Lower leg skin (tissue), 4 donors: ENCODE results near the gene QPRT. TPM values are rescaled to one million over a fixed set of nuclear protein-coding genes. Genes with fewer than 3 reads are reported as not detected.

Source experiments
- DNase-seq, 2 donors: peaks; one replicate each; pipeline ENCODE4 v3.0.0-alpha.2; 2019; ENCODE audit warnings: low spot score in 2 of 2
- H3K4me3 ChIP-seq: fragments of 200-600 bp; sonication (generic); 2 replicates; pipeline ENCODE4 v1.5.1; 2017; ENCODE audit warnings: mild to moderate bottlenecking, low read depth; ENCODE audit not compliant: poor library complexity, severe bottlenecking
- POLR2A ChIP-seq, 2 donors: fragments of 450-650 bp; IDR thresholded peaks; one replicate each; pipeline ENCODE4 v1.6.1; 2016 to 2017; ENCODE audit warnings: antibody characterized with exemption in 2 of 2, mild to moderate bottlenecking in 1 of 2, moderate library complexity in 1 of 2
- WGBS, 2 donors: methylation state at CpG; one replicate each; pipeline ENCODE4 v1.1.5; 2018; 5-methylcytosine and 5-hydroxymethylcytosine counted together
- intact Hi-C: fragments of 100-400 bp; cut with DNase I; formaldehyde crosslinking; loops from one replicate; pipeline ENCODE4 v1.15.0; 2023; ENCODE audit warnings: low total_unique reads
- total RNA-seq, 4 donors: library from RNA; depleted of rRNA; stranded (reverse); fragments of >200 nt; gene quantifications; one replicate each; pipeline ENCODE4 v1.1.0, GENCODE V29; 2016
- TF ChIP-seq, protein P1 (sequence below), 3 donors: fragments of 450-650 bp; IDR thresholded peaks; one replicate each; pipeline ENCODE4 v1.5.1; 2016; ENCODE audit warnings: antibody characterized with exemption in 3 of 3, mild to moderate bottlenecking in 3 of 3, moderate library complexity in 2 of 3

Gene QPRT
- total RNA-seq, 4 donors from 2014 or later = 1.9 to 3.6 (median 2.7) TPM

DNA sequence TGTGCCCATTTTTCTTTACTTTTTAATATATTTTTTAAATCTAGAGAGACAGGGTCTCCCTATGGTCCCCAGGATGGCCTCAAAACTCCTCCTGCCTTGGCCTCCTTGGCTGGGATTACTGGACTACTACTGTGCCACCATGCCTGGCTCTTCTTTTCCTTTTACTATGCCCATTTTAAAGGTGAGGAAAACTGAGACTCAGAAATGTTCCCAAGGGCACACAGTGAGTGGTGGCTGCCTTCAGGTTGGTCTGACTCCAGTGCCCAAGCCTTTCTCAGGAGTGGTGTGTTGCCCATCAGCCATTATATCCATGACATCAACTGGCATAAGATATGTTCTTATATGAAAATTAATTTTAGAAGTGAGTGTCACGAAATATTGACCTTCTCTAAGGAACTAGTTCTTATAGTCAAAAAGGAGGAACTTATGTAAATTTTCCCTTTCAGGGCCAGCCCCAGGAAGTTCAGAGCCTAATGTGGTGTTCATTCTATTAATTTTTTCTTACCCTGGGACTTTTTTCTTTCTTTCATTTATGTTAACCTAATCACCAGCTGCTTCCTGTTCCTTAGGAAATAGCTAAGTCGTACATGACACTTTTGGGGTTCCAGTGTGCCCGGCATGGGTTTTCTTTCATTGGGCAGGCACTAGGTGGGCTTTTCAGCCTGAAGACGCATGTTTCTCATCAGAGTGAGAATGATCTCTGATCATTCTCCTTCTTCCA is 33.8 kb upstream of the QPRT start:
- H3K4me3 ChIP-seq = no peak overlapping the region
- 70 to 87% methylated on average over 4 of the region's 4 CpGs for WGBS, 2 donors
- intact Hi-C loops = no loop called here
- TF ChIP-seq, protein P1, sequence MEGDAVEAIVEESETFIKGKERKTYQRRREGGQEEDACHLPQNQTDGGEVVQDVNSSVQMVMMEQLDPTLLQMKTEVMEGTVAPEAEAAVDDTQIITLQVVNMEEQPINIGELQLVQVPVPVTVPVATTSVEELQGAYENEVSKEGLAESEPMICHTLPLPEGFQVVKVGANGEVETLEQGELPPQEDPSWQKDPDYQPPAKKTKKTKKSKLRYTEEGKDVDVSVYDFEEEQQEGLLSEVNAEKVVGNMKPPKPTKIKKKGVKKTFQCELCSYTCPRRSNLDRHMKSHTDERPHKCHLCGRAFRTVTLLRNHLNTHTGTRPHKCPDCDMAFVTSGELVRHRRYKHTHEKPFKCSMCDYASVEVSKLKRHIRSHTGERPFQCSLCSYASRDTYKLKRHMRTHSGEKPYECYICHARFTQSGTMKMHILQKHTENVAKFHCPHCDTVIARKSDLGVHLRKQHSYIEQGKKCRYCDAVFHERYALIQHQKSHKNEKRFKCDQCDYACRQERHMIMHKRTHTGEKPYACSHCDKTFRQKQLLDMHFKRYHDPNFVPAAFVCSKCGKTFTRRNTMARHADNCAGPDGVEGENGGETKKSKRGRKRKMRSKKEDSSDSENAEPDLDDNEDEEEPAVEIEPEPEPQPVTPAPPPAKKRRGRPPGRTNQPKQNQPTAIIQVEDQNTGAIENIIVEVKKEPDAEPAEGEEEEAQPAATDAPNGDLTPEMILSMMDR (IDR thresholded peaks at IDR 0.05) = no peak
- TF ChIP-seq POLR2A (IDR thresholded peaks at IDR 0.05) = no peak
- no peak for DNase-seq

DNA sequence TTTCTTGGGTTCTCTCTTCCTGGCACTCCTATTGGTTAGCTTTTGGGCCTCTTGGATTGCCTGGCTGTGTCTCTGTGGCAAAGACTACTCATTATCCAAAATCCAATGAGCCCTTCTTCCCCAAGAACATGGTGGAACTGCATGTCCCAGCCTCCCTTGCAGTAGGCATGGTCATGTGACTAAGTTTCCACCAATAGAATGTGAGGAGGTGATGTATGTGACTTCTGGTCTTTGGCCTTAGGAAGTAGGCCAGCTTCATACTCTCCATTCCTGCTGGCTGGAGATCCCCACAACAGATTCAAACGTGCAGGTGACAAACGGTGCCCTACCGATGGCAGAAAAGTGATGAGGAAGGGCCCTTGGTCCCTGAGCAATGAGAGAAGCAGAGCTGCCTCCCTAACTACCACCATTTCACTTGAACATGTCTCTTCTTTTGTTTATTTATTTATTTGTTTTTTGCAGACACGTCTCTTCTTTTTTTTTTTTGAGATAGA is 33.2 kb upstream of the QPRT start:
- 77 to 81% methylated on average over 4 of the region's 4 CpGs for WGBS, 2 donors
- DNase-seq = no peak
- no peak for TF ChIP-seq POLR2A (IDR thresholded peaks at IDR 0.05)
- TF ChIP-seq, protein P1 (IDR thresholded peaks at IDR 0.05) = no peak
- intact Hi-C loops = no loop called here
- H3K4me3 ChIP-seq = no peak overlapping the region

DNA sequence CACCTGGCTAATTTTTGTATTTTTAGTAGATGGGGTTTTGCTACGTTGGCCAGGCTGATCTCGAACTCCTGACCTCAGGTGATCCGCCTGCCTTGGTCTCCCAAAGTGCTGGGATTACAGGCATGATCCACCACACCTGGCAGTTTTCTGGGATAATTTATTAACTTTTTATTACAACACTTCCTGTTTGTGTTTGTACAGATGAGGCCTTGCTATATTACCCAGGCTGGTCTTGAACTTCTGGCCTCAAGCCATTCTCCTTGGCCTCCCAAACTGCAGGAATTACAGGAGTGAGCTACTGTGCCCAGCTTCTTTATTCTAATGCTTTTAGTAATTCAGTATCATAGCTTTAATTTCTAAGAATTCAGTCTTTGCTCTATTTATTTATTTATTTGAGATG is 32.0 kb upstream of the QPRT start:
- intact Hi-C loops = no loop called here
- no peak for DNase-seq
- 90 to 92% methylated on average over 3 of the region's 3 CpGs for WGBS, 2 donors

DNA sequence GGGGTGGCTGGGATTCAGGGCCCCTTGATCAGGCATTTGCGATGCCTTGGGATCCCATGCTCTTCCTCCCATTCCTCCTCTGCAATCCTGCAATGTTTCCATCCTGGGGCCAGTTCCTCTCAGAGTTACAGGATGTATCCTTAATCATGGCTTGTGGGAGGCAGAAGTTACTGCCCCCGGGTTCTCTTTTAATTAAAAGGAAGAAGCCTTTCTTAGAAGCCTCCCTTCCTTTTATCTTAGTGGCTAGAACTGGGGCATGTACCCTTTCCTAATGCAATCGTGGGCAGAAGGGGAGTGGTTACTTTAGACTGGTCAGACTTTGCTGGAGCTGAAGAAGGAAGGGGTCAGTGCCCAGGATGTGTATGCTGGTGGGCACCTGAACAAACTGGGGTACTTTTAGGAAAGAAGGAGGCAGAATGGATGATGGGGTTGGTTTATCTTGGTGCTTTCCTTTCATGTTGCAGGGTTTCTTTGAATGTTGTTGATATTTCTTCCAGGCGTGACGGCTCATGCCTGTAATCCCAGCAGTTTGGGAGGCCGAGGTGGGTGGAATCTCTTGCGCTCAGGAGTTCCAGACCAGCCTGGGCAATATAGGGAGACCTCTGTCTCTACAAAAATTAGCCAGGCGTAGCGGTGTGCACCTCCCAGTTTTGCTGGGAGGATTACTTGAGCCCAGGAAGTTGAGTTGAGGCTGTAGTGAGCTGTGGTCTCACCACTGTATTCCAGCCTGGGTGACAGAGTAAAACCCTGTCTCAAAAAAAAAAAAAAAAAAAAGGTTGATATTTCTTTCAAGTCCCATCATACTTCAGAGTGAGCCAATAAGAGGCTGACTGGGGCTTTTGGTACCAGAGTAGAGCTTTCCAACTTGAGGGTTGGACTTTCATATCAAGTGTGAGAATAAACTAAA is 29.1 kb upstream of the QPRT start:
- WGBS, 2 donors = 59 to 66% methylated on average over 9 of the region's 9 CpGs
- intact Hi-C loops = no loop called here
- DNase-seq = no peak
- H3K4me3 ChIP-seq = no peak overlapping the region
- TF ChIP-seq, protein P1 (IDR thresholded peaks at IDR 0.05) = no peak

More for the DNA sequence above, 32.0 kb upstream of the QPRT start:
- no peak overlapping the region for H3K4me3 ChIP-seq
- TF ChIP-seq, protein P1 (IDR thresholded peaks at IDR 0.05) = no peak
- TF ChIP-seq POLR2A (IDR thresholded peaks at IDR 0.05) = no peak

DNA sequence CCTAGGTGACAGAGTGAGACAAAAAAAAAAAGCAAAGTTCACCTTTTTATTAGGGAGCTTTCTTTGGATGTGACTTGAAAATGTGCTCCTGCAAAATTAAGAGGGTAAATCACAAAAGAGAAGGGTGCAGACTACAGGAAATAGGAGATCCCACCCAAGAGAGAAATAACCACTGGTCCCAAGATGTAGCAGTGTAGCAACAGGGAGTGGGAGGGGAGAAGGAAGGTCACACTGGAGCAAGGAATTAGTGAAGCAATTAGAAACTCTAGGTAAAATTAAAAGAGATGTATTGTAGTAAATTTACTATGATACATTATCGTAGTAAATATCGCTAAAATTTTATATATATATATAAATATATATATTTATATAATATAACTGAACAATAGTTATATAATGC is 28.2 kb upstream of the QPRT start:
- DNase-seq = no peak
- no peak for TF ChIP-seq POLR2A (IDR thresholded peaks at IDR 0.05)
- TF ChIP-seq, protein P1 (IDR thresholded peaks at IDR 0.05) = no peak
- WGBS, 2 donors = 99% methylated on average over 2 of the region's 2 CpGs
- no peak overlapping the region for H3K4me3 ChIP-seq
- intact Hi-C loops = no loop called here
